Ectodermal cell (in vitro differentiated cells): ENCODE measurements around the gene EIF2S2.
"Not testable (repeated sequence)": the region's sequence is repeated elsewhere in the genome, so short reads cannot be mapped to it uniquely, and the experiment has no call there.

Experiments
- H3K27ac ChIP-seq: 2 replicates; pipeline ENCODE4 v1.7.0; 2013; ENCODE audit warnings: mild to moderate bottlenecking, low read depth, low read length; ENCODE audit not compliant: insufficient read depth, poor library complexity, severe bottlenecking
- H3K27me3 ChIP-seq: 2 replicates; pipeline ENCODE4 v1.7.0; 2013; ENCODE audit warnings: mild to moderate bottlenecking, low read length; ENCODE audit not compliant: insufficient read depth, control insufficient read depth, poor library complexity, severe bottlenecking
- H3K36me3 ChIP-seq: one replicate; pipeline ENCODE4 v1.7.0; 2013; ENCODE audit warnings: low read length; ENCODE audit not compliant: control insufficient read depth, insufficient read depth
- H3K4me1 ChIP-seq: one replicate; pipeline ENCODE4 v1.7.0; 2013; ENCODE audit warnings: low read length; ENCODE audit not compliant: control insufficient read depth, insufficient read depth
- H3K4me3 ChIP-seq: 2 replicates; pipeline ENCODE4 v1.7.0; 2013; ENCODE audit warnings: low read depth, low read length, control low read depth; ENCODE audit not compliant: insufficient read depth
- H3K9me3 ChIP-seq: 2 replicates; pipeline ENCODE4 v1.7.0; 2013; ENCODE audit warnings: mild to moderate bottlenecking, low read length, moderate library complexity; ENCODE audit not compliant: control insufficient read depth
- WGBS, 2 experiments: methylation state at CpG; one replicate each; pipeline ENCODE4 v1.1.7; 2013; ENCODE audit warnings: missing lambda C conversion rate in 2 of 2; 5-methylcytosine and 5-hydroxymethylcytosine counted together

EIF2S2 gene

DNA sequence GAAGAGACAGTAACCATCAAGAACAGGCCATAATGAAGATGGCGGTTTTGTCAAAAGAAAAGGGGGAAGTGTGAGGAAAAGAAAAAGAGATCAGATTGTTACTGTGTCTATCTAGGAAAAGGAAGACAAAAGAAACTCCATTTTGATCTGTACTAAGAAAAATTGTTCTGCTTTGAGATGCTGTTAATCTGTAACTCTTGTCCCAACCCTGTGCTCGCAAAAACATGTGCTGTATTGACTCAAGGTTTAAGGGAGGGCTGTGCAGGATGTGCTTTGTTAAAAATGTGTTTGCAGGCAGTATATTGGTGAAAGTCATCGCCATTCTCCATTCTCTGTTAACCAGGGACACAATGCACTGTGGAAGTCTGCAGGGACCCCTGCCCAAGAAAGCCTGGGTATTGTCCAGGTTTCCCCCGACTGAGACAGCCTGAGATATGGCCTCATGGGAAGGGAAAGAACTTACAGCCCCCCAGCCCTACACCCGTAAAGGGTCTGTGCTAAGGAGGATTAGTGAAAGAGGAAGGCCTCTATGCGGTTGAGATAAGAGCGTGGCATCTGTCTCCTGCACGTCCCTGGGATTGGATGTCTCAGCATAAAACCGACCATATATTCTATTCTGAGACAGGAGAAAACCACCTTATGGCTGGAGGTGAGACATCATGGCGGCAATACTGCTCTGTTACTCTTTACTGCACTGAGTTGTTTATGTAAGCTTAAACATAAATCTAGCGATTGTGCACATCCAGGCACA, 23.7 kb upstream of the EIF2S2 start:
- H3K27ac ChIP-seq, H3K9me3 ChIP-seq, H3K4me3 ChIP-seq, H3K4me1 ChIP-seq, H3K27me3 ChIP-seq, H3K36me3 ChIP-seq: not testable (repeated sequence)
- WGBS, 2 experiments = 92 to 94% methylated on average over 11 of the region's 11 CpGs

DNA sequence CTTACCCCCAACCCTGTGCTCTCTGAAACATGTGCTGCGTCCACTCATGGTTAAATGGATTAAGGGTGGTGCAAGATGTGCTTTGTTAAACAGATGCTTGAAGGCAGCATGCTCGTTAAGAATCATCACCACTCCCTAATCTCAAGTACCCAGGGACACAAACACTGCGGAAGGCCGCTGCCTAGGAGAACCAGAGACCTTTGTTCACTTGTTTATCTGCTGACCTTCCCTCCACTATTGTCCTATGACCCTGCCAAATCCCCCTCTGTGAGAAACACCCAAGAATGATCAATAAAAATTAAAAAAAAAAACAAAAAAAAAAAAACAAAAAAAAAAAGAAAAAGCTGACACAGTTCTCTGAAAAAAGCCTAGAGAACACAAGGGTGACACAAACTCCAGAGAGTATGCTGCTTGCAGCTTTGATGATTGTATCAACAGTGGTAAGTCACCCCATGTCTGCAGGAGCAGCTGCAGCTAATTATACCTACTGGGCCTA, 21.4 kb upstream of the EIF2S2 start:
- not testable (repeated sequence) for H3K4me1 ChIP-seq, H3K9me3 ChIP-seq, H3K27me3 ChIP-seq, H3K27ac ChIP-seq, H3K4me3 ChIP-seq, H3K36me3 ChIP-seq
- no CpG with 5 or more reads among the region's 4 CpGs for WGBS, 2 experiments

DNA sequence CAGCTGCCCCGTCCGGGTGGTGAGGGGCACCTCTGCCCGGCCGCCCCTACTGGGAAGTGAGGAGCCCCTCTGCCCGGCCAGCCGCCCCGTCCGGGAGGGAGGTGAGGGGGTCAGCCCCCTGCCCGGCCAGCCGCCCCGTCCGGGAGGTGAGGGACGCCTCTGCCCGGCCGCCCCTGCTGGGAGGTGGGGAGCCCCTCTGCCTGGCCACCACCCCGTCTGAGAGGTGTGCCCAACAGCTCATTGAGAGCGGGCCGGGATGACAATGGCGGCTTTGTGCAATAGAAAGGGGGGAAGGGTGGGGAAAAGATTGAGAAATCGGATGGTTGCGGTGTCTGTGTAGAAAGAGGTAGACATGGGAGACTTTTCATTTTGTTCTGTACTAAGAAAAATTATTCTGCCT, 20.9 kb upstream of the EIF2S2 start:
- H3K4me3 ChIP-seq, H3K9me3 ChIP-seq, H3K27ac ChIP-seq, H3K4me1 ChIP-seq, H3K36me3 ChIP-seq, H3K27me3 ChIP-seq: not testable (repeated sequence)
- 95 to 96% methylated on average over 21 of the region's 21 CpGs for WGBS, 2 experiments

DNA sequence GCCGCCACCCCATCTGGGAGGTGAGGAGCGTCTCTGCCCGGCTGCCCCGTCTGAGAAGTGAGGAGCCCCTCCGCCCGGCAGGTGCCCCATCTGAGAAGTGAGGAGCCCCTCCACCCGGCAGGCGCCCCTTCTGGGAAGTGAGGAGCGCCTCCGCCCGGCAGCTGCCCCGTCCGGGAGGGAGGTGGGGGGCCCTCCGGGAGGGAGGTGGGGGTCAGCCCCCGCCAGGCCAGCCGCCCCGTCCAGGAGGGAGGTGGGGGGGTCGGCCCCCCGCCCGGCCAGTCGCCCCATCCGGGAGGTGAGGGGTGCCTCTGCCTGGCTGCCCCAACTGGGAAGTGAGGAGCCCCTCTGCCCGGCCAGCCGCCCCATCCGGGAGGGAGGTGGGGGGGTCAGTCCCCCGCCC, 20.4 kb upstream of the EIF2S2 start:
- not testable (repeated sequence) for H3K27ac ChIP-seq, H3K4me1 ChIP-seq, H3K36me3 ChIP-seq, H3K9me3 ChIP-seq, H3K4me3 ChIP-seq, H3K27me3 ChIP-seq
- WGBS, 2 experiments = 94 to 96% methylated on average over 26 of the region's 26 CpGs

DNA sequence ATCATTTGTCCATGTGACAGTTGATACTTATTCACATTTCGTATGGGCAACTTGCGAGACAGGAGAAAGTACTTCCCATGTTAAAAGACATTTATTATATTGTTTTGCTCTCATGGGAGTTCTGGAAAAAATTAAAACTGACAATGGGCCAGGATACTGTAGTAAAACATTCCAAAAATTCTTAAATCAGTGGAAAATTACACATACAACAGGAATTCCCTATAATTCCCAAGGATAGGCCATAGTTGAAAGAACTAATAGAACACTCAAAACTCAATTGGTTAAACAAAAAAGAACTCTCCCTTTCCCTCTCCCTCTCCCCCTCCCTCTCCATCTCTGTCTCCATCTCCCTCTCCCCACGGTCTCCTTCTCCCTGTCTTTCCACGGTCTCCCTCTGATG, 19.4 kb upstream of the EIF2S2 start:
- H3K4me3 ChIP-seq = no peak overlapping the region
- H3K27me3 ChIP-seq = no peaks in the 10 kb centered on the region
- H3K27ac ChIP-seq = no peak overlapping the region
- H3K36me3 ChIP-seq = no peaks in the 10 kb centered on the region
- H3K4me1 ChIP-seq = no peaks in the 10 kb centered on the region
- no peaks in the 10 kb centered on the region for H3K9me3 ChIP-seq
- 88 to 99% methylated on average over 4 of the region's 4 CpGs for WGBS, 2 experiments

- Histone ChIP-seq H3K36me3 (no peaks in the 10 kb centered on the region), H3K9me3 (no peaks in the 10 kb centered on the region), H3K4me3 (no peak overlapping the region), H3K27ac (no peak overlapping the region), H3K4me1 (no peaks in the 10 kb centered on the region), H3K27me3 (no peaks in the 10 kb centered on the region)
- WGBS, 2 experiments = 14 to 16% methylated on average over 10 of the region's 10 CpGs
Measured at GRCh38 chr20:34129518-34130162, 17.6 kb upstream of the EIF2S2 start.

DNA sequence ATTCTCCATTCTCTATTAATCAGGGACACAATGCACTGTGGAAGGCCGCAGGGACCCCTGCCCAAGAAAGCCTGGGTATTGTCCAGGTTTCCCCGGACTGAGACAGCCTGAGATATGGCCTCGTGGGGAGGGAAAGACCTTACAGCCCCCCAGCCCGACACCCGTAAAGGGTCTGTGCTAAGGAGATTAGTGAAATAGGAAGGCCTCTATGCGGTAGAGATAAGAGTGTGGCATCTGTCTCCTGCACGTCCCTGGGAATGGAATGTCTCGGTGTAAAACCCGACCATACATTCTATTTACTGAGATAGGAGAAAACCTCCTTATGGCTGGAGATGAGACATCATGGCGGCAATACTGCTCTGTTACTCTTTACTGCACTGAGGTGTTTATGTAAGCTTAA, 15.7 kb upstream of the EIF2S2 start:
- Histone ChIP-seq H3K27ac (no peak overlapping the region), H3K9me3 (no peaks in the 10 kb centered on the region), H3K4me1 (no peaks in the 10 kb centered on the region), H3K36me3 (no peaks in the 10 kb centered on the region), H3K27me3 (no peaks in the 10 kb centered on the region), H3K4me3 (no peak overlapping the region)
- WGBS, 2 experiments = 93 to 94% methylated on average over 10 of the region's 10 CpGs

DNA sequence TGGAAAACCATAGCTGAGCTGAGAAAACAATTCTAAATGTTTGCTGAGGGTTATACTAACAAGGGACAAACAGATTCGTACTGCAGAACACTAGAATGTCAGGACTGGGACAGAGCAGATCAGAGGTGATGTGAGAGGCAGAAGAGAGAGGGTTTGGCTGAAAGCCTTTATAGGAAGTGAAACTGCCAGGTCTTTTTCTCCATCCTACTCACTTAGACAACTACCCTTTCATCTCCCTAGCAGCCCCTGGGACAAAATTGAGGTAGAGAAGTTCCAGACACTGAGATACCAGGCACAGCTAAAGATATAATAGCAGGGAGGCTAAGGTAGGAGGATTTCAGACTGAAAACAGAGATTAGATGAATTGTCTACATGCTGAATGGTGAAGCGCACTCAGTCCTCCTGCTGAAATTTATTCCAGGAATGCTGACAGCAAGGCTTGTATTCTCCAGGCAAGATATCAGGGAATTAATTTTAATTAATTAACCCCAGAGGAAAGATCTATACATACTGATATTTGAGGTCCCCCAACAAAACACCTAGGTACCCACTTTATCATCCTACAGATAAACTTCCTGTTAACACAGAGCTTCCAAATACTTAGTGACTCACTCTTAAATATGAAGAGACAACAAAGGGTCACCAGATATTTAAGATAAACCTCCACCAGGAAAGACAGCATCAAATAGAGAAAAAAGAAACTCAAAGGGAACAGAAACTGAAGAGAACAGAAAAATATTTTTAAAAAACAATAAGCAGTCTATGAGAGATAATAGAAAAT, 12.6 kb upstream of the EIF2S2 start:
- 78 to 91% methylated on average over 2 of the region's 2 CpGs for WGBS, 2 experiments
- Histone ChIP-seq H3K27me3 (no peaks in the 10 kb centered on the region), H3K4me1 (no peaks in the 10 kb centered on the region), H3K9me3 (no peaks in the 10 kb centered on the region), H3K4me3 (no peak overlapping the region), H3K27ac (peak overlapping the region; percentile 26), H3K36me3 (no peaks in the 10 kb centered on the region)

GRCh38 chr20:34123309-34123708, 11.3 kb upstream of the EIF2S2 start:
- Histone ChIP-seq H3K4me3 (no peak overlapping the region), H3K27me3 (peaks cover 9% of the 10 kb centered on the region), H3K9me3 (no peaks in the 10 kb centered on the region), H3K36me3 (no peaks in the 10 kb centered on the region), H3K4me1 (no peaks in the 10 kb centered on the region), H3K27ac (no peak overlapping the region)

DNA sequence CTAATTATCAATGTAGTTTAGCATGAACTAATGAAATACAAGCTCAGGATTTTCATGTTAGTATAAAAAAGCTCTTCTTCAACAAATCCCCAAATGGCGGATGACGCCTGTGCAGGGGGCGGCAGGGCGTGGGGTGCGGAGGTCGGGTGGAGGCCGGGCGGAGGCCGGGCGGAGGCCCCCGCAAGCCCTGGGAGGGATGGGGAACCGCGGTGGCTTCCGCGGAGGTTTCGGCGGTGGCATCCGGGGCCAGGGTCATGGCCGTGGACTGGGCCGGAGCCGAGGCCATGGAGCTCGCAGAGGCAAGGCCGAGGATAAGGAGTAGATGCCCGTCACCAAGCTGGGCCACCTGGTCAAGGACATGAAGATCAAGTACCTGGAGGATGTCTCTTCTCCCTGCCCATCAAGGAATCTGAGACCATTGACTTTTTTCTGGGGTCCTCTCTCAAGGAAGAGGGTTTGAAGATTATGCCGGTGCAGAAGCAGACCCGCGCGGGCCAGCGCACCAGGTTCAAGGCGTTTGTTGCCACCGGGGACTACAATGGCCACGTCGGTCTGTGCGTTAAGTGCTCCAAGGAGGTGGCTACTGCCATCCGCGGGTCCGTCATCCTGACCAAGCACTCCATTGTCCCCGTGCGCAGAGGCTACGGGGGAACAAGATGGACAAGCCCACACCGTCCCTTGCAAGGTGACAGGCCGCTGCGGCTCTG, 10.4 kb upstream of the EIF2S2 start:
- Histone ChIP-seq H3K27ac (no peak overlapping the region), H3K27me3 (peaks cover 9% of the 10 kb centered on the region), H3K36me3 (no peaks in the 10 kb centered on the region), H3K9me3 (no peaks in the 10 kb centered on the region), H3K4me3 (no peak overlapping the region), H3K4me1 (no peaks in the 10 kb centered on the region)
- WGBS, 2 experiments = 92 to 93% methylated on average over 43 of the region's 43 CpGs
